ENCODE results near the gene WDCP.
"Not testable (repeated sequence)": the region's sequence is repeated elsewhere in the genome, so short reads cannot be mapped to it uniquely, and the experiment has no call there.

WDCP gene

DNA sequence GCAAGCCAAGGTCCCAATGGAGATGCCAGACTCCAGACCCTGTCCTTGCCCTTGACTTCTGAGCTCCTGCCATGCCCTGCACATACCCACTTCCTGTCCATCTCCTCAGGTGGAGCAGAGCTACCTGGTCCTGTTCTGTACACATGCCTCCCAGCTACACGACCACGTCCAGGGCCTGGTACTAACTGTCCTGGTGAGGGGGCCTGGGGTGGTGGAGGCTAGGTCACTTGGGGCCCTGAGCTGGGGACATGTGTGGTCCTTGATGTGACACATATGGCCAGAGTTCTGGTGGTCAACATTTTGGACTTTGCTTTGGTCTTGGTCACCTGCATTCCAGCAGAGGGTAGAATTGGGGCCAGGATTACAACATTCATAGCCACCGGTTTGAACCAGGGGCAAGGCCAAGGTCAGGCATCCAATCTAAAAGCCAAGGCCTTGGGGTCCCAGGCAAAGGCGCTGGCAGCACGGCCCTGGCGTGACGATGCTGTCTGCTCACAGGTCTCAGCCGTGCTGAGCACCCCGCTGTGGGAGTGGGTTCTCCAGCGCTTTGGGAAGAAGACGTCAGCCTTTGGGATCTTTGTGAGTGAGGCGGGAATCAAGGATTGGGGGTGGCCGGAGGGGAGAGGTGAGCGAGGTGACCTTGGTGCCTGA, 24.7 kb downstream of the WDCP start:
- DNase-seq (ENCODE audit: low read depth): no peak

DNA sequence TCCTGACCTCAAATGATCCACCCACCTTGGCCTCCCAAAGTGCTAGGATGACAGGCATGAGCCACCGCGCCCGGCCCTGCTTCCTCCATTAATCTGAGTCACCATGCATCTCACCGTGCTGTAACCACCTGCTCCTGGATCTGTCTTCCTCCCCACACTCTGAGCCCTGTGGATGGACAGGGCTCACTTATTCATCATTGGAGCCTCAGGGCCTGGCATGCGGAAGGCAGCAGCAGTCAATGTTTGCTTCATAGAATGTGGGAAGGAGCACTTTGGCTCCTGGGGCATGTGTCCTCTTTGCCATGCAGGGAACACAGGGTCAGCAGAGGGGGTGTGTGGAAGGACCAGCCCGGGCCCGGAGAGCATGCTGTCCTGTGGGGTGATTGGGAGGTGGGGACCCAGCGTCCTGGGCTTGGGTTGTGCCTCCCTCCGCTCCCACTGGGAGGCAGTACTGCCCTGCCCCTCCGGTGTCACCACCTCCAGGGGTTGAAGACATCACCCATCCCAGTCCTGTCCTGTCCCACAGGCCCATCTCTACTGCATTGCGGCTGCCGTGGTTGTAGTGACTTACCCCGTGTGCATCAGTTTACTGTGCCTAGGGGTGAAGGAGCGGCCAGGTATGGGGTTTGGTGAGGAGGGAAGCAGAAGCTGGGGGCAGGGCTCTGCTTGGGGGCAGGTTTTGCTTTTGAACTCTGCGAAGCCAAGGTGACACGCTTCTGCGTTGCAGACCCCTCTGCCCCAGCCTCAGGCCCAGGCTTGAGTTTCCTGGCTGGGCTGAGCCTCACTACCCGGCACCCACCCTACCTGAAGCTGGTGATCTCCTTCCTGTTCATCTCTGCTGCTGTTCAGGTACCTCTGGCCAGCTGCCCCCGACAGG, 25.8 kb downstream of the WDCP start:
- DNase-seq (ENCODE audit: low read depth): no peak

DNA sequence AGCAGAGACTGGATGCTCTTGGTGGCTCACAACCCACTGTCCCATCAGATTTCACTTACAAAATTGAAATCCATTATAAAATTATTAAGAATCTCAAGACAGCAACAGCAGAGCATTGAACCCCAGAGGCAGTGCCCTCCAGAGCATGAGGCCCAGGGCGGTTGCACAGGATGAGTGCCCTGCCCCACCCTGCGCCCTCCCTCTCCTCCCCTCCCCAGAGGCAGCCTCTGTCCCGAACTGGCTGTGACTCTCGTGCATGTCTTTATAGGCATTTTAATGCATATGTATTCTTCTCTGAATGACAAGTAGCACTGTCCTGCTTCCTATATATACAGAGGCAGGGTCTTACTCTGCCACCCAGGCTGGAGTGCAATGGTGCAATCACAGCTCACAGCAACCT, 26.9 kb downstream of the WDCP start:
- DNase-seq (ENCODE audit: low read depth): no peak

DNA sequence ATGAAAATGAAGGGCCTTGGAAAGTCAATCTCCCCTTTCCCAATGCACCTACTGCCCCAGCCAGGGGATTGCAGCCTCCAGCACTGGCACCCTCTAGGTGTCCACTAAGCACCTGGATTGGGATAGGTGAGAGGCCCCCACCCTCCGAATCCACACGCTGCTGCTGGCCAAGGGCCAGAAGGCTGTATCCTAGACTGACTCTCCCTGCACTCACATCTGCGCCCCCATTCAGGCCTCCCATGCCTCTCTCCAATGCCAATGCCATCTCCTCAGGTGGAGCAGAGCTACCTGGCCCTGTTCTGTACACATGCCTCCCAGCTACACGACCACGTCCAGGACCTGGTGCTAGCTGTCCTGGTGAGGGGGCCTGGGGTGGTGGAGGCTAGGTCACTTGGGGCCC, 27.5 kb downstream of the WDCP start:
- DNase-seq (ENCODE audit: low read depth): no peak

DNA sequence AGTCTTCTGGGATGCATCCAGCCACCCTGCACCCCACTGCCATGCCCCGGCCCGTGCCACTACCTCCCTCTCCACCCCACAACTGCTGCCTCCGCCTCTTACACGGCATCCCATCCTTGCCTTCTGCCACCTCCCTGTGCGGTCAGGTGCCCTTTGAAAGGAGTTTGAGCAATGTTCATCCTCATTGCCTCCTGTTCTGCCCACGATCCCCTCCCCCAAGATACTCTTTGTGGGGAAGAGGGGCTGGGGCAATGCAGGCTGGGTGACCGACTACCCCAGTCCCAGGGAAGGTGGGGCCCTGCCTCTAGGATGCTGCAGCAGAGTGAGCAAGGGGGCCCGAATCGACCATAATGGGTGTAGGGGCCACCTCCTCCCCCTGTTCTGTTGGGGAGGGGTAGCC, 28.9 kb downstream of the WDCP start:
- no peak for DNase-seq (ENCODE audit: low read depth)

DNA sequence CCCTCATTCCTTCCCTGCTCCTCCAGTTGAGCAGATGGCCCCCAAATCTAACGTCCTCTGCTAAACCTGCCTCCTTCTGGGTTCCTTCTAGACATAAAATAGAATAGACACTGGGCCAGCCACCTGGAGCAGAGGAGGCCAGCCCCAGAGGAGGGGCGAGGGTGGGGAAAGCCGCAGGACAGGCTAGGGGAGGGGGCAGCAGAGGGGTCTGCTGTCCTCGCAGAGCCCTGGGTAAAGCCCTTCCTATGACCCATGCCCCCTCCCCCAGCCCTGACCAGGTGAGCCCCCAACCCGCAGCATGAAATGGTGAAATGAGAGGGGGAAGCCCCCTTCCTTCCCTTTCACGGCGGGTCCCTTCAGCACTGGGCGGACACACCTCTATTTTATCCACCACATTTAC, 29.5 kb downstream of the WDCP start:
- no peak for DNase-seq (ENCODE audit: low read depth)

DNA sequence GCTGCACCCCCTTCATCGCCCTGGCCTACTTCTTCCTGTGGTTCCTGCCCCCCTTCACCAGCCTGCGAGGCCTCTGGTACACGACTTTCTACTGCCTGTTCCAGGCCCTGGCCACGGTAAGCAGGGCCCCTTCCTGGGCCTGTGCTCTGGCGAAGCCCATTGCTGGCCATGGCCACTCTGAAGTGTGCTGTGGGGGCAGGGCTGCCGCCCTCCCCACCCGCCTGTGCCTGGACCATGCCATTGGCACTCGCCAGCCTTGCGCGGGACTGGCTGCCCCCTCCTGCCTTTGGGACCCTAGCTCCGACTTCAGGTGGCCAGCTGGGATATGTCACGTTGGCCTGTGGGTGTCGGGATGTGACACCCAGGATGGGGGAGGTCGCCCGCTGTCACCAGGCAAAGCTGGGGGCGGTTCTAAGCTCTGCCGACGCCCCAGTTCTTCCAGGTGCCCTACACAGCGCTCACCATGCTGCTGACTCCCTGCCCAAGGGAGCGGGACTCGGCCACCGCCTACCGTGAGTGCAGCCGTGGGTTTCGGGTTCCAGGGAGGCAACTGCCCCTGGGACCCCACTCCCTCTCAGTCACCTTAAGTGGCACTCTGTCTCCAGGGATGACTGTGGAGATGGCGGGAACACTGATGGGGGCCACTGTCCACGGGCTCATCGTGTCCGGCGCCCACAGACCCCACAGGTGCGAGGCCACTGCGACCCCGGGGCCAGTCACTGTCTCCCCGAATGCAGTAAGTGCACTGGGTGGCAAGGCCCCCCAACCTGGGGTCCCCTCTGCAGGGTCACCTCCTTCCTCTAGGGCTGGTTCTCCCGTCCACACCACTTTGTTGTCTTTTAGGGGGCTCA, 30.1 kb downstream of the WDCP start:
- DNase-seq (ENCODE audit: low read depth): no peak

DNA sequence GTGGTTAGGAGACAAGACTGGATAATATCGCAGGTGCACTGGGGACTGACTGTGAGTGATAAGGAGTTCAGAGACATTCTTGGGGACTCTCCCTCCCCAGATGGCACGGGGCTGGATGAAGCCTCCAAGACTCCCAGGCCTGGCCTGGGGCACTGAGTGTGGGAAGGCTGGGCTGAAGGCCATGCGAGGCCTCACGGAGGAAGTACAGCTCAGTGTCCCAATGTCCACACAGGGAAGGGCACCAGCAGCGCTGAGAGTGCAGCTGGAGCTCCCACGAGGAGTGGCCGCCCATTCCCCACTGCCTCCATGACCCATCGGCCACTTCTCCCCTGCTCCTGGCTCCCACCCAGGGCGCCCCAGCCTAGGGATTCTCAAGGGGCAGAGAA, 30.8 kb downstream of the WDCP start:
- no peak for DNase-seq (ENCODE audit: low read depth)

DNA sequence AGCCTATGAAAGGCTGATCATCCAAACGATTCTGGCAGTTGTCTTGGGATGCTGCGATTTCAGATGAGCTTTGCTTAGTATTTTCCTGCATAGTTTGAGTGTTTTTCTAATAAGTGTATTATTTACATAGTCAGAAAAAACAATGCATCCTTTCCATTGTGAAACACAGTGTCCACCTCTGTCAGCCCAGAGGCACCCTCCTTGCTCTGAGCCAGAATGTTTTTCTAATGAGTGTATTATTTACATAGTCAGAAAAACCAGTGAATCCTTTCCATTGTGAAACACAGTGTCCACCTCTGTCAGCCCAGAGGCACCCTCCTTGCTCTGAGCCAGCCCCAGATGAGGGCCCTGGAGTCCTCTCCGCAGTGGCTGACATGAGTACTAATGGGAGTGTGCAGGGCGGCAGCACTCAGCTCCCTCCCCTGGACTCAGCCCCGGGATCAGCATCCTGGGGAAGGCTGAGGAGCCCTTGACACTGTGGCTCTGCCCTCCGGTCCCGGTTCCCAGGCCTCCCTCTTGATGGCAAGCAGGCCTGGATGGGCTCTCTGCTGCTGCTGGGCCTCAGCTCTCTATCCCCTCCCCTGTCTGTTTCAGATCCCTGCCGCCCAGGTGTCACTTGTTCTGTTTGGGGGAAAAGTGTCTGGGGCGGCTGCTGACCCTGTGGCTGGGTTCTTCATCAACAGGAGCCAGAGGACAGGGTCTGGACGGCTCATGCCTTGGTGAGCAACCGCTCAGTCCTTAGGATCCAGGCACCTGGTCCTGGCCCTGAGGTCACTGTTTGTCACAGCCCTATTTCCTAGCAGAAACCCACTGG, 31.4 kb downstream of the WDCP start:
- peak; percentile 93 for DNase-seq (ENCODE audit: low read depth)

DNA sequence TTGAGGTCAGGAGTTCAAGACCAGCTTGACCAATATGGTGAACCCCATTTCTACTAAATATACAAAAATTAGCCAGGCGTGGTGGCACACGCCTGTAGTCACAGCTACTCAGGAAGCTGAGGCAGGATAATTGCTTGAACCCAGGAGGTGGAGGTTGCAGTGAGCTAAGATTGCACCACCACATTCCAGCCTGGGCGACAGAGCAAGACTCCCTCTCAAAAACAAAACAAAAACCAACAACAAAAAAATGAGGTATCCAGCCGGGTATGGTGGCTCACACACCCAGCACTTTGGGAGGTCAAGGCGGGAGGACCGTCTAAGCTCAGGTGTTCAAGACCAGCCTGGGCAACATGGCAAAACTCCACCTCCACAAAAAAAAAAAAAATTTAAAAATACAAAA, 32.3 kb downstream of the WDCP start:
- not testable (repeated sequence) for DNase-seq (ENCODE audit: low read depth)

DNA sequence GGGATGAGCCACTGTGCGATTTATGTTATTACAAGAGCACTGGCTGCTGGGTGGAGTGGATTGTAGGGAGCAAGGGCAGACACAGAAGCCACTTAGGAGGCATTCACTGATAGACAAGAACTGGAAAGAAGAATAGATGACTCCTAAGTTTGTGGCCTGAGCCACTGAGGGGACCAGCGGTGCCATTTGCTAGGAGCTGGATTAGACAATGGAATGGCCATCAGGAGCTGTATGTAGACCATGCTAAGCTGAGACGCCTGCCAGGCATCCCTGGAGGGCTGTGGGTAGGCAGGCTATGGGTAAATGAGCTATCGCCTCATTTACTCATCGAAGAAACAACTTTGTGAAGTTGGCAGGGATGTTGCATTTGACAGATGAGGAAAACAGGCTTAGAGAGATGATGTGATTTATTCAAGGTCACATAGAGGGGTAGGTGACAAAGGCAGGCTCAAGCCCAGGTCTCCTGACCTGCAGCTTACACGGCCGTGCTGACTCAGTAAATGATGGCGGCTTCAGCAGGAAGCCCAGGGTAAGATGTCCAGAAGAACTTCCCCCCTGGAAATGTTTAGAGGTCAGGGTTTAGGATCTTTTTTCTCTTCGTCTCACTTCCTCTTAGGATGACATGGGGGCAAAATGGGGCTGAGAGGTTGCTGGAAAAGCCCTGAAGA, 34.5 kb downstream of the WDCP start:
- no peak for DNase-seq (ENCODE audit: low read depth)

DNA sequence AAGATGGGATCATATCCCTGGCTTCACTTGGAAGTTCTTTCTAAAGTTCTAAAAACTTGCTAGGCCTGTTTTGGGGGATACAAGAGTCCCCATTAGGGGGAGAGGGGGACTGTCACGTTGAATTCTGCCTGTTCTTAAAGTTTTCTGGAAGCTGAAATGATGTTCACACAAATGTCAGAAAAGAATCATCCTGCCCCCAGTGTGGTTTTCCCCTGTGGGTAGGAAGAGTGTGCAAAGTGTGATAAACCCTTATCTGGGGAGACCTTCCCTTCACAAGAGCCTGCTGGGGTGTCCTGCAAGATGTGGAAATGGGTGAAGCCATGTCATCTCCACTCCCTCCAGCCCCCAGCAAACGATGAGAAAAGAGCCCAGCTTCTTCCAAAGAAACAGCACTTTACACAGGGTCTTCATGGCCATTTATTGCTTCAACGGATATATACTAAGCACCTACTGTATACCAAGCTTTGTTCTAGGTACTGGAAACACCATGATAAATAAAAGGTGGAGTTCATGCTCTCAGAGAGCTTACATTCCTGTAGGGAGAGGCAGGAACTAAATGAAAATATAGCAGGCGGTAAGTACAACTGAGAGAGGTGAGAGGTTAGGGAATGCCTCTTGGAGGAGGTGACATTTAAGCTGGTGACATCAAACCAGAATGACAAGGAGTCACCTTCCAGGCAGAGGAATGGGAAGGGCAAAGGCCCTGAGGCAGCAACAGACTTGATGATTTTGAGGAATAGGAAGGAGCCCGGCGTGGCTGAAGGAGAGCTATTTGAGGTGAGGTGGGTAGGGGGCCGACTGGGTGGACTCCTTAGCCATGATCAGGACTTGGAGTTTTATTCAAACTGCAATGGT, 35.7 kb downstream of the WDCP start:
- no peak for DNase-seq (ENCODE audit: low read depth)

DNA sequence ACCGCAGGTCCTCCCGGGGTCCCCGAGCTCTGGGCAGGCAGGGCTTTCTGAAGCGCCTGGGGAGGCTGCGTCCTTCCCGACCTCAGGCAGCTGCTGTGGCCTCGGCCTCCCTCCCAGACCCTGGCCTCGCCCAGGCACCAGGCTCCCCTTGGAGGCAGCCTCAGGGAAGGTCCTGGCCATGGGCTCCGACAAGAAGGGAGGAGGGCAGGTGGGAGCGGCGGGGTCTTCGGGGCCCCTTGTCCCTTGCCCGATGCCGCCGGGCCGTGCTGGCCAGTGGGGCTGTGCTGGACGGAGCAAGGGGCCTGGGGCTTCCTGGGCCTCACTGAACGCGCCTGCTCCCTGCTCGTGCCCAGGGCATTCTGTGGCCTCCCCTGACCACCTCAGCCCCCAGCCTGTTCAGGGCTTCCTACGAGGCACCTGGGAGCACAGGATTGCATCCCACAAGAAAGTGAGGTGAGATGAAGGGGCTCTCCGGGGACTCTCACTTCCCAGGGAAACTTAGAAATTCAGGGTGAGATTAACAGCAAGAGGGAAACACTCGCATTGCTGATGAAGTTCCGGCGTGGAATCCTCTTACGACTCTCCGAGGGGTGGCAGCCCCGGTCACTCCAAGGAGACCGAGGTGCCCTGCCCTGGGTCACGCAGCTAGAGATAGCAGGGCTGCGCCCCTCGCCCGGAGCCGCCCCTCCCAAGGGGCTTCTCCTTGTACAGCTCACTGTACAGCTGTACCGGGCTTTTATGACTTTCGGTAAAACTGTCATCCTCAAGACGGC, 36.5 kb downstream of the WDCP start:
- no peak for DNase-seq (ENCODE audit: low read depth)

DNA sequence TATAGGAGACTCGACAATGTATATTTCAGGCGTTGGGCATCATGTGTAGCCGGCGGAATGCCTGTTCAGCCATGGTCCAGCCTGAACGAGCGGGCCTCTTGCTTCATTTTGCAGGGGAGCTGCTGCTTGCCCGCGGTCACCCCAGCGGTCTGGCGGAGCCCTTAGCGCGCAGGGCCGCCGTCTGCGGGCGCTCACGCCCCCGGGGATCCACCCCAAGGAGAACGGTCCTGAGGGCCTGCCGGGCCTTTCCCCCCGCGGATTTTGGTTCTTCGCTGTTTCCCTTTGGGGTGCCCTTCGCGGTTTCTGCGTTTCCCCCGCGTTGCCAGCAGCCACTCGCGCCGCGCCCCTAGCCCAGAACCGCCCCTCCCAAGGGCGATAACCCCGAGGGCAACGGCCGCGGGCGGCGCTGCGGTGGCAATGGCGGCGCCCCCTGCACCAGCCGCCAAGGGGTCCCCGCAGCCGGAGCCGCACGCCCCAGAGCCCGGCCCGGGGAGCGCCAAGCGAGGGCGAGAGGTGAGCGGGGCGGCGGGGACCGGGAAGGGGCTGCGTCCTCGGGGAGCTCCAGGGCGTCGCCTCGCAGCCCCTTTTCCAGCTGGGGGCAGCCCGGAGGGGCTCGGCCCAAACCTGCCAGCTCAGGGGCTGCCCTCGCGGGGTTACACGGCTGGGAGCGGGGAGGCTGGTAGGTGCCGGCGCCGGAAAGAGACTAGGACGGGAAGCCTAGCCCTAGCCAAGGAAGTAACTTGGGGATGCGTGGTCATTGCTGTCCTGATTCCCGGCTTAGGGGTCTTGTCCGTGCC, 37.3 kb downstream of the WDCP start, which contains the start of gene MFSD2B:
TSS of gene MFSD2B (plus strand) at position 406 of the 797 bp plus-strand sequence. CDS start at position 418, 12 bp downstream.
- peak; percentile 24 for DNase-seq (ENCODE audit: low read depth)

DNA sequence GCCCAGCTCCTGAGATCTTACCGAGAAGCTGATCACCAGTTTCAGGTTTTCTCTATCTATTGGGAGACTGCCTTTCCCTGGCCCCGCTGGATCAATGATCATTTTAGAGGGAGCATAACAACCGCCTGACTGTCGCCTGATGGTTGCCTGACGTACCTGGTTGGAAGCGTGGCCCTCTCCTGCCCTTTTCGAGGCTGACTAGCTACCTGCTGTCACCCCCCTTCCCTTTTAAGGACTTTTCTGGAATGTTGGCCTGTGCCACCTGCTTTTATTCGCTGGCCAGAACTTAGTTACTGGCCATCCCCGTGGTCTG, 37.9 kb downstream of the WDCP start:
- DNase-seq (ENCODE audit: low read depth): no peak

DNA sequence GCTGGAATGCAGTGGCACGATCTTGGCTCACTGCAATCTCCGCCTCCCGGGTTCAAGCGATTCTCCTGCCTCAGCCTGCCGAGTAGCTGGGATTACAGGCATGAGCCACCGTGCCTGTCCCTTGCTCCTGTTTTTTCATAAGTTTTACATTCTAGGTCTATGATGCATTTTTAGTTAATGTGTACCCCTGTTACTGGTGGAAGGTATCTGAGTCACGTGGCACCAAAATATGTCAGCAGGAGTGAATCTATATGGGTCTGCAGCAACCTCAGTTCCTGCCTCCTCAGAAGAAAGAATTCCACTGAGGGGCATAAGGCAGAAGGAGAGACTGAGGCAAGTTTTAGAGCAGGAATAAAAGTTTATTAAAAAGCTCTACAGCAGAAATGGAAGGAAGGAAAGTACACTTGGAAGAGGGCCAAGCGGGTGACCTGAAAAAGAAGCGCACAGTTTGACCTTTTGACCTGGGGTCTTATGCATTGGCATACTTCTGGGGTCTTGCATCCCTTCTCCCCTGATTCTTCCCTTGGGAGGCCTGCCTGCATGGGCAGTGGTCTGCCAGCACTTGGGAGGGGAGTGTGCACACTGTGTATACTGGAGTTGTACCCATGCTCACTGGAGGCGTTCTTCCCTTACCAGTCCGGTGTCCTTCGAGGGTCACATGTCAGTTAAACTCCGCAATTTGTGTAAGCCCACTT, 38.4 kb downstream of the WDCP start:
- DNase-seq (ENCODE audit: low read depth): no peak

DNA sequence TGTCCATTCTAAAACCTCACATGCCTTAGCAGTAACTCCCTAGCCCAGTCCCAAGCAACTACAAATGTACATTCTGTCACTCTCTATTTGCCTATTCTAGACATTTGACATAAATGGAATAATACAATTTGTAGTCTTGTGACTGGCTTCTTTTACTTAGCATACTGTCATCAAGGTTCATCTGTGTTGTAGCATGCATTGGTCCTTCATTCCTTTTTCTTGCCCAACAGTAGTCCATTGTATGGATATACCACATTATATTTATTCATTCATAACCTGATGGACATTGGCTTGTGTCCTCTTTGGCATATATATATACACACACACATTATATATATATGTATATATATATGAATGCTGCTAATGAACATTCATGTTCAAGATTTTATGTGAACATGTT, 39.5 kb downstream of the WDCP start:
- DNase-seq (ENCODE audit: low read depth): no peak

DNA sequence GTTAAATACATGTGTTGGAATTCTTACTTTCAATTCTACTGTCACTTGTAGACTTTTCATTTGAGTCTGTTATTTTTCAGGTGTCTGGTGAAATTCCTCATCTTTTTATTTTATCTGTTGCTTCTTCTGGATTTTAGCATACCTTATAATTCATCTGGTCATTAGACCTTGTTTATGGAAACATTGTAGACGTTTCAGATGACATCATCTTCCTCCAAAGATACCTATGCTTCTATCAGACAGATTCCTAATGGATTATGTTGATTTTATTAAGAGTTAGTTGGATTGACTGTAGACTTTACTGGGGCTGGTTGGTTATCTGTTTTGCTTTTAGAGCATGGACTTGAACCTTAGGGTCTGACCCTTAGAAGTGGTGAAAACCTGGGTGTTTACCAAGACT, 52.6 kb downstream of the WDCP start:
- DNase-seq (ENCODE audit: low read depth): no peak

Data from amniotic epithelial cell (primary cell).